GM23338 (cell line): ENCODE measurements around the gene C2CD2L. TPM values are rescaled to one million over a fixed set of nuclear protein-coding genes. Genes with fewer than 3 reads are reported as not detected.
A peak's percentile ranks its signal among the peaks of the same experiment; 100 is the strongest.

Experiments used
- ATAC-seq: fragments of 200-7000 bp; cut with Tn5 transposase; 3 replicates; pipeline ENCODE4 v1.9.1; 2020
- DNase-seq: peaks from one replicate; pipeline ENCODE4 v3.0.0-alpha.2; 2015; ENCODE audit warnings: low spot score
- H2AFZ ChIP-seq: fragments of 200-600 bp; sonication (generic); 2 replicates; pipeline ENCODE4 v1.8.0; 2016; ENCODE audit warnings: antibody characterized with exemption, mild to moderate bottlenecking, moderate library complexity
- H3F3A ChIP-seq: fragments of 200-600 bp; sonication (generic); replicated peaks from 2 replicates; pipeline ENCODE4 v1.8.0; 2017; ENCODE audit warnings: antibody characterized with exemption, mixed run types, low read depth
- H3K27ac ChIP-seq: fragments of 200-600 bp; sonication (generic); 2 replicates; pipeline ENCODE4 v1.6.1; 2016; ENCODE audit warnings: low read depth
- H3K27me3 ChIP-seq: fragments of 200-600 bp; sonication (generic); 2 replicates; pipeline ENCODE4 v1.8.0; 2016; ENCODE audit warnings: mild to moderate bottlenecking, mixed run types, moderate library complexity; ENCODE audit not compliant: insufficient read depth
- H3K36me3 ChIP-seq: fragments of 200-600 bp; sonication (generic); 2 replicates; pipeline ENCODE4 v1.8.0; 2016; ENCODE audit warnings: mild to moderate bottlenecking; ENCODE audit not compliant: insufficient read depth
- H3K4me1 ChIP-seq: fragments of 200-600 bp; sonication (generic); 2 replicates; pipeline ENCODE4 v1.8.0; 2016; ENCODE audit warnings: mild to moderate bottlenecking, moderate library complexity; ENCODE audit not compliant: insufficient read depth
- H3K4me2 ChIP-seq: fragments of 200-600 bp; sonication (generic); 2 replicates; pipeline ENCODE4 v1.7.1; 2017; ENCODE audit warnings: mixed run types
- H3K4me3 ChIP-seq: fragments of 200-600 bp; sonication (generic); 2 replicates; pipeline ENCODE4 v1.6.1; 2016; ENCODE audit warnings: mixed run types
- H3K79me2 ChIP-seq: fragments of 200-600 bp; sonication (generic); replicated peaks from 2 replicates; pipeline ENCODE4 v1.8.0; 2017; ENCODE audit warnings: mild to moderate bottlenecking; ENCODE audit not compliant: insufficient read depth
- H3K9me2 ChIP-seq: fragments of 200-600 bp; sonication (generic); 2 replicates; pipeline ENCODE4 v1.8.0; 2017; ENCODE audit not compliant: insufficient read depth
- H4K20me1 ChIP-seq: fragments of 200-600 bp; sonication (generic); replicated peaks from 2 replicates; pipeline ENCODE4 v1.8.0; 2017; ENCODE audit warnings: mild to moderate bottlenecking; ENCODE audit not compliant: insufficient read depth
- H3K27ac Mint-ChIP-seq: 2 replicates; pipeline ENCODE4 v1.8.0; 2020; ENCODE audit warnings: inconsistent platforms, mild to moderate bottlenecking, moderate library complexity, mixed read lengths
- H3K27me3 Mint-ChIP-seq: 3 replicates; pipeline ENCODE4 v1.8.0; 2022; ENCODE audit warnings: low read depth, mild to moderate bottlenecking, moderate library complexity, mixed read lengths, inconsistent platforms; ENCODE audit not compliant: insufficient read depth, poor library complexity
- H3K36me3 Mint-ChIP-seq: 3 replicates; pipeline ENCODE4 v1.8.0; 2021; ENCODE audit warnings: low read depth, mild to moderate bottlenecking, inconsistent platforms, moderate library complexity, mixed read lengths
- H3K4me1 Mint-ChIP-seq: 3 replicates; pipeline ENCODE4 v1.8.0; 2020; ENCODE audit warnings: mild to moderate bottlenecking, inconsistent platforms, mixed read lengths
- H3K4me3 Mint-ChIP-seq: 3 replicates; pipeline ENCODE4 v1.8.0; 2021; ENCODE audit warnings: moderate library complexity, mild to moderate bottlenecking, inconsistent platforms, mixed read lengths
- H3K9me3 Mint-ChIP-seq: 3 replicates; pipeline ENCODE4 v1.8.0; 2020; ENCODE audit warnings: moderate library complexity, mild to moderate bottlenecking, inconsistent platforms, mixed read lengths
- ETS1 ChIP-seq: IDR thresholded peaks from 2 replicates; pipeline ENCODE4 v1.6.1; 2016; ENCODE audit warnings: antibody characterized with exemption
- EZH2 ChIP-seq: fragments of 200-600 bp; sonication (generic); IDR thresholded peaks from one replicate; pipeline ENCODE4 v1.8.0; 2017; ENCODE audit warnings: antibody characterized with exemption, mild to moderate bottlenecking, low read depth; ENCODE audit not compliant: unreplicated experiment
- EZH2phosphoT487 ChIP-seq: fragments of 200-600 bp; sonication (generic); IDR thresholded peaks from one replicate; pipeline ENCODE4 v1.8.1; 2018; ENCODE audit warnings: antibody characterized with exemption; ENCODE audit not compliant: unreplicated experiment
- JUNB ChIP-seq: IDR thresholded peaks from one replicate; pipeline ENCODE4 v1.6.1; 2016; ENCODE audit warnings: antibody characterized with exemption; ENCODE audit not compliant: unreplicated experiment
- NANOG ChIP-seq: IDR thresholded peaks from 2 replicates; pipeline ENCODE4 v1.6.1; 2016; ENCODE audit warnings: antibody characterized with exemption, borderline replicate concordance
- POLR2AphosphoS5 ChIP-seq: IDR thresholded peaks from 2 replicates; pipeline ENCODE4 v1.6.1; 2016; ENCODE audit warnings: antibody characterized with exemption, low read depth
- REST ChIP-seq: IDR thresholded peaks from one replicate; pipeline ENCODE4 v1.6.1; 2018; ENCODE audit warnings: antibody characterized with exemption; ENCODE audit not compliant: unreplicated experiment
- ZNF331 ChIP-seq: fragments of 250-450 bp; sonication (Bioruptor Pico); IDR thresholded peaks from 2 replicates; pipeline ENCODE4 v1.5.0; 2020; ENCODE audit warnings: low read depth, mild to moderate bottlenecking, moderate library complexity
- polyA plus RNA-seq: library from polyadenylated mRNA; unstranded; fragments of >200 nt; fragmentation: Nextera tagmentation; extraction: Ambion mirVana; gene quantifications from 2 replicates; pipeline ENCODE4 v1.2.1, GENCODE V29; 2016
- total RNA-seq: library from RNA; depleted of rRNA; stranded (reverse); fragments of >200 nt; shearing (Covaris generic); gene quantifications from 2 replicates; pipeline ENCODE4 v1.2.3, GENCODE V29; 2014

The C2CD2L gene
- total and polyA plus RNA-seq, 2 experiments from 2014 or later, result 1.4 to 4.4 TPM

GRCh38 chr11:119092880-119093842 lies 14.0 kb upstream of the C2CD2L start:
- no peaks in the 10 kb centered on the region for H3K27me3 ChIP-seq
- no peaks in the 10 kb centered on the region; the same call in 2 of the 3 replicates for H3K9me3 Mint-ChIP-seq
- H3K4me1 ChIP-seq, result peaks cover 14% of the 10 kb centered on the region; the same call in 1 of the 2 replicates
- H3K4me1 Mint-ChIP-seq, result peaks cover 10% of the 10 kb centered on the region
- TF ChIP-seq NANOG (no peak), POLR2AphosphoS5 (peak; percentile 35; the same call in 1 of the 2 replicates), ETS1 (no peak), REST (no peak), EZH2phosphoT487 (no peak)
- H4K20me1 ChIP-seq, result peaks cover 29% of the 10 kb centered on the region; the same call in 1 of the 2 replicates
- H3K79me2 ChIP-seq, result peaks cover 34% of the 10 kb centered on the region
- H3K4me3 Mint-ChIP-seq, result peak overlapping the region; percentile 96
- no peak overlapping the region for H2AFZ ChIP-seq
- peaks cover 74% of the 10 kb centered on the region for H3K36me3 Mint-ChIP-seq
- H3K4me2 ChIP-seq, result peak overlapping the region; percentile 100
- H3K27ac Mint-ChIP-seq, result peak overlapping the region; percentile 95
- peaks cover 40% of the 10 kb centered on the region for H3F3A ChIP-seq
- H3K27me3 Mint-ChIP-seq, result peaks cover 27% of the 10 kb centered on the region
- H3K27ac ChIP-seq, result peak overlapping the region; percentile 85
- no peaks in the 10 kb centered on the region for H3K9me2 ChIP-seq
- H3K36me3 ChIP-seq, result peaks cover 11% of the 10 kb centered on the region
- peak overlapping the region; percentile 96 for H3K4me3 ChIP-seq
- ATAC-seq, result no peak
- DNase-seq, result no peak

GRCh38 chr11:119093942-119094815 lies 13.0 kb upstream of the C2CD2L start:
- no peaks in the 10 kb centered on the region for H3K9me2 ChIP-seq
- peaks cover 40% of the 10 kb centered on the region for H3F3A ChIP-seq
- H3K4me3 Mint-ChIP-seq, result peak overlapping the region; percentile 96
- H3K4me3 ChIP-seq, result peak overlapping the region; percentile 96
- H3K27ac Mint-ChIP-seq, result peak overlapping the region; percentile 98
- DNase-seq (peak; percentile 48), ATAC-seq (peak; percentile 5)
- H3K4me1 ChIP-seq, result peaks cover 14% of the 10 kb centered on the region; the same call in 1 of the 2 replicates
- no peaks in the 10 kb centered on the region for H3K27me3 ChIP-seq
- H3K36me3 Mint-ChIP-seq, result peaks cover 79% of the 10 kb centered on the region
- H3K27me3 Mint-ChIP-seq, result peaks cover 27% of the 10 kb centered on the region
- peaks cover 29% of the 10 kb centered on the region; the same call in 1 of the 2 replicates for H4K20me1 ChIP-seq
- H3K4me2 ChIP-seq, result peak overlapping the region; percentile 100
- no peak overlapping the region for H2AFZ ChIP-seq
- H3K27ac ChIP-seq, result peak overlapping the region; percentile 85
- peaks cover 10% of the 10 kb centered on the region for H3K4me1 Mint-ChIP-seq
- H3K9me3 Mint-ChIP-seq, result no peaks in the 10 kb centered on the region; the same call in 2 of the 3 replicates
- peaks cover 34% of the 10 kb centered on the region for H3K79me2 ChIP-seq
- peaks cover 19% of the 10 kb centered on the region for H3K36me3 ChIP-seq
- TF ChIP-seq ETS1 (no peak), ZNF331 (CRISPR knock-in tag) (no peak), POLR2AphosphoS5 (peak; percentile 26; the same call in 1 of the 2 replicates), JUNB (no peak), EZH2 (no peak), EZH2phosphoT487 (no peak)
